Testis (tissue), 2 donors: ENCODE results near the gene SH3BP1.
"Not testable (repeated sequence)": the region's sequence is repeated elsewhere in the genome, so short reads cannot be mapped to it uniquely, and the experiment has no call there.

Experiments used
- CTCF ChIP-seq, 3 experiments: fragments of 450-650 bp in 2 of 3; fragments of 200-600 bp in 1 of 3; sonication (generic) in 1 of 3; IDR thresholded peaks; one replicate each; pipeline ENCODE4 v1.5.1; 2016 to 2019; ENCODE audit warnings: antibody characterized with exemption in 3 of 3, mild to moderate bottlenecking in 2 of 3, moderate library complexity in 1 of 3
- POLR2A ChIP-seq: fragments of 450-650 bp; IDR thresholded peaks from one replicate; pipeline ENCODE4 v1.6.1; 2017; ENCODE audit warnings: antibody characterized with exemption, mild to moderate bottlenecking, moderate library complexity

- not testable (repeated sequence) for TF ChIP-seq CTCF (IDR thresholded peaks at IDR 0.05); POLR2A
Observed at GRCh38 chr22:37610153-37610475, 29.4 kb upstream of the SH3BP1 start.
